HTERT RPE-1 (cell line): ENCODE results near the gene GALNT9.

Experiments
- in situ Hi-C: fragments of 300-500 bp; cut with MboI; formaldehyde crosslinking; loops from 4 replicates; pipeline ENCODE4 v1.14.3; 2020; ENCODE audit warnings: low sequenced_read_pairs

Gene GALNT9

DNA sequence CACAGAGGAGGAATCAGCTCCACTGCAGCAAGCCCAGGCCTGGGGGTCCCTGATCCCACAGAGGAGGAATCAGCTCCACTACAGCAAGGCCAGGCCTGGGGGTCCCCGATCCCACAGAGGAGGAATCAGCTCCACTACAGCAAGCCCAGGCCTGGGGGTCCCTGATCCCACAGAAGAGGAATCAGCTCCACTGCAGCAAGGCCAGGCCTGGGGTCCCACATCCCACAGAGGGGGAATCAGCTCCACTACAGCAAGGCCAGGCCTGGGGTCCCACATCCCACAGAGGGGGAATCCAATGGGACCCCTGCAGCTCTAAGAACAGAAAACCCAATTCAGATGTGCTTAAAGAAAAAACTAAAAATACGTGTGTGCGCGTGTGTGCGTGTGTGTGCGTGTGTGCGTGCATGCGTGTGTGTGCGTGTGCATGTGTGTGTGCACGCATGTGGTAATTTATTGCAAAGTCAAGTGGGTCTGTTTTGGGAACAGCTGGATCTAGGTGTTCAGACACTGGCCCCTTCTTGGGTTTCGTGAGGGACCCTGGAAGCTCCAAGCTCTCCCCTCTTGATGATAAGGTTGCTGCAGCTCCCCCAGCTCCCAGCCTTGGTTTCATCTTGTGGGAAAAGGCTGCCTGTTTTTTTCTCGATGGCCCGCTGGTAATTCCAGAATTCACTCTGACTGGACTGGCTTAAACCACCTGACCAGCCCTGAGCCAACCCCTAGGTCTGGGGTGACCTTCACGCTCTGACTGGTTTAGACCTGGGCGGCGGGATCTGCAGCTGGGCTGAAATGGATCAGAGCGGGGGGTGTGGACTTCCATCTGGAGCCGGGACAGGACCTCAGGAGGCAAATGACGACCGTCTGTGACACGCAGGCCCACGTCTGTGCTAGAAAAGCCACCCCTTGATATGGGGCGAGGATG is 47.1 kb downstream of the GALNT9 start:
- in situ Hi-C loops = no loop called here

- in situ Hi-C loops = no loop called here
Observed at GRCh38 chr12:132281038-132281437, 48.4 kb downstream of the GALNT9 start.

- in situ Hi-C loops = no loop called here
Observed at GRCh38 chr12:132280406-132280805, 49.0 kb downstream of the GALNT9 start.

- in situ Hi-C loops = no loop called here
Observed at GRCh38 chr12:132279930-132280329, 49.5 kb downstream of the GALNT9 start.

- in situ Hi-C loops = no loop called here
Observed at GRCh38 chr12:132279184-132279889, 50.1 kb downstream of the GALNT9 start.

DNA sequence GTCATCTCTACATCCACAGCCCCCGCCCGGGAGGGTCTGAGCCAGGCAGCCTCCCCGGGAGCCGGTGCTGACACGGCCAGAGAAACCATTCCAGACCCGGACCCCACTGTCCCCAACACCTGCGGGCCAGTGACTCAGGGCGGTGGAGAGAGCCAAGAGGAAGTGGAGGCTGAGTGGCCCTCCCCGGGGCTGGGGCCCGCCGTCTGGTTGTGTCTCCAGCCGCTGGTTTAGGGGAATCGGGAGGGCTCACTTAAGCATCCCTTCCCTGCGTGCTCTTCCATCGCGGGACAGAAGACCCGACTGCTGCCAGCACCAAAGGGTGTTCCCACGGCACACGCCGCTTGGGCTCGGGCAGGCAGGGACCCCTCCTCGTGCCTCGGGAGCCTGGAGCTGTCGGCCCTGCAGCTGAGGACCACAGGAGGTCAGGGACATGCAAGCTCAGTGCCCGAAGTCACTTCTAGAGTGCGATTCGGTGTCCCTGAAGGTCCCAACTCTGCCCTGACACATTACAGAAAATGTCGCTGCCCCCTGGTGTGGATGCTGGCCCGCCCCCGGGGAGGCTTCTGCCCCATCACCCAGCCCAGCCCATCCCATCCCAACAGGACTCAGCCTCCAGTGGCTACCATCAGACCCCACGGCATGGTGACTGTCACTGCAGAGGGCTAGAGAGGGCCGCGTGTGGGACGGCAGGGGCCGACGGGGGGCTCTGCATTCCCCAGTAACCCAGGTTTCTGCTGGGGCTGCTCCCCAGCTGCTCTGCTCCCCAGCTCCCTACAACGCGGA is 50.8 kb downstream of the GALNT9 start:
- in situ Hi-C loops = no loop called here

DNA sequence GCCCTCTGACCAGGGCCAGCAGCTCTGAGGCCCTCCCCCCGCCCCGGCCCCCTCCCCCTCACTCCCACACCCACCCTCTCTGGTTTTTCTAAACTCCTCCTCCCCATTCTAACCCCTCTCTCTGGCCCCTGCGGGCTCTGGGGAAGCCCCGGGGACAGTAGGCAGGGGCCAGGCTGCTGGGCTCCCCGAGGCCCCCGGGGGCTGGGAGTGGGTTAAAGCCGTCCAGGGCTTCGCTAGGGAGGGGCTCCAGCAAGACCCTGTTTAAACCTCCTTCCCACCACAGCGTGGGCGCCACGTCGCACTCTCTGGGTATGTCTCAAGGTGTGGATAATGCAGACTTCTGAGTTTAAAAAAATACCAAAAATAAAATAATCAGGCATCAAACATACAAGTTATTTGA is 51.4 kb downstream of the GALNT9 start:
- in situ Hi-C loops = no loop called here

DNA sequence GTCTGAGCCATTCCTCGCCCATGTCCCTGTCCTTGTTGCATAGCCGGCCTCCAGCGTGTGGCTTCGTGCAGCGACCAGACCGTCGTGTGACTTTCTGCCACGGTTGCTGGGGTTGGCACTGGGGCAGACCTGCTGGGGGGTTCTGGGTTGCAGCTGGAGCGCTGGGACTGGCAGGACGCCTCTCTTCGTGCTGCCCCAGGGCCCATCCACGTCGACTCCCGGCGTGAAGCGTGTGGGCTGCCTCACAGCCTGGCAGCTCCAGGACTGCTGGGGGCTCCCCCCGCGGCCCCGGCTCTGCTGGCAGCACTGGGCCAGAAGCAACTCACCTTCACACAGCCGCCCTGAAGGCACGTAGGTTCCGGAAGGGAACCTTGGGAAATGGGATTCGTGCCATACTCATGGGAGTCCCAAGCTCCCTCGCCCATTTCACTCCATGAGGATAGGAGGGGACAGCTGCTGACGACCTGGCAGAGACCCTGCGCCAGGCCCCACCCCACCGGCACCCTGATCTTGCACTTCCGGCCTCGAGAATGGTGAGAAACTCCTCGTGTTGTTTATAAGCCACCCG is 51.9 kb downstream of the GALNT9 start:
- in situ Hi-C loops = no loop called here

DNA sequence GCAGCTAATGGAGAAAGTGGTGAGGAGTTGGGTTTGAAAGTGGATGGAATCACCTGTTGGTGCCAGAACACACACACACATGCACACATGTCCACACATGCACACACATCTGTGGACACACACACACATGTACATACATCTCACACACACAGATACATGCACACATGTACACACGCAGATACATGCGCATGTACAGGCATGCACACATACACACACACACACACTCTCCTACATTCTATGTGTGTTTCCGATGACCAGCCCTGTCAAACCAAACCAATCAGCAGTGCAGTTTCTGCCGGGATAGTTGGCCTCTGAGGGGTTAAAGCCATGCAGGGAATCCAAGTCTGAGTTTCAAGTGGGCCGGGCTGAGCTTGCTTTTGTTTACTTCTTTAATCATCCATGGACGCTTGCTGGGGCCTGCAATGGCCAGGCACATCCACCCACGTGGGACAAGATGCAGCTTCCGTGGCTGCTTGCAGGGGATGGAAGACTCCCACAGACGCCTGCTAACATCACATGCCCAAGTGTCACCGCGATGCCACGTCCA is 52.5 kb downstream of the GALNT9 start:
- in situ Hi-C loops = no loop called here

GRCh38 chr12:132276066-132276826 is 53.1 kb downstream of the GALNT9 start:
- in situ Hi-C loops = no loop called here

- in situ Hi-C loops = no loop called here
Observed at GRCh38 chr12:132275631-132276030, 53.8 kb downstream of the GALNT9 start.

DNA sequence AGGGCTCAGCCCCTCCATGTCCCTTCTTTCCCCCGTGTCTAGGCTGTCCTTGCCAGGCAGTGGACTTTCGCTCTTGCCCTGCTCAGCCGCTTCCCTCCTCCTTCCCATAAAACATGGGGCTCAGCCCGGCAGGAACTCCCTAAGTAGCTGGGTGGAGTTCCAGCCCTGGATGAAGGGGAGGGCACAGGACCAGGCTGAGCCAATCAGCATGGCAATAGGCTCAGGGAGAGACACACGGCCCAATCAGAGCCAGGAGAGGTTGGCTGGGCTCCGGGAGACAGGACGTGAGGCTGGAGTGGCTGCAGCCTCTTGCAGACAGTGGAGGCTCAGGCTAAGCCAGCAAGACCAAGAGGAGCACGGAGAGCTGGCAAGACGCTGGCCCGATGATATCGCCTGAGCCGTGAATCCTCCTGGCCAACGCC is 54.3 kb downstream of the GALNT9 start:
- in situ Hi-C loops = no loop called here

GRCh38 chr12:132273992-132274334 is 55.4 kb downstream of the GALNT9 start:
- in situ Hi-C loops = no loop called here

DNA sequence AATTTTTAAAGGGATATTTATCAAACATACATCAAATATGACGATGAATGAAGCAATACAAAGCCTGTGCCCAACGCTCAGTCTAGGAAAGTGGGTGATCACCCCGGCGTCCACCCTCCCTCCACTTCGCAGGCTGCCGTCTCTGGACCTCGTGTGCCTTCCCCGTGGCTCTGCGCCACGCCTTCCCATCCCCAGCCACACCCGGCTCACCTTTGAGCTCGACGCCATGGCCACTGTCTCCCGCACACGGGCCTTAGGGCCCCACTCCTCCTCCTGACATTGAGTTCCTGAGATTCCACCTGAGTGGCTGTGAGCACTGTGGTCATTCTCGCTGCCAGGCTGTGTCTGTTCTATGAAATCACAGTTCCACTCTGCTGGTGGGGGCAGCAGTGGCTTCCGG is 56.7 kb downstream of the GALNT9 start:
- in situ Hi-C loops = no loop called here

GRCh38 chr12:132271755-132272092 is 57.7 kb downstream of the GALNT9 start:
- in situ Hi-C loops = no loop called here

GRCh38 chr12:132270969-132271754 is 58.2 kb downstream of the GALNT9 start:
- in situ Hi-C loops = no loop called here

DNA sequence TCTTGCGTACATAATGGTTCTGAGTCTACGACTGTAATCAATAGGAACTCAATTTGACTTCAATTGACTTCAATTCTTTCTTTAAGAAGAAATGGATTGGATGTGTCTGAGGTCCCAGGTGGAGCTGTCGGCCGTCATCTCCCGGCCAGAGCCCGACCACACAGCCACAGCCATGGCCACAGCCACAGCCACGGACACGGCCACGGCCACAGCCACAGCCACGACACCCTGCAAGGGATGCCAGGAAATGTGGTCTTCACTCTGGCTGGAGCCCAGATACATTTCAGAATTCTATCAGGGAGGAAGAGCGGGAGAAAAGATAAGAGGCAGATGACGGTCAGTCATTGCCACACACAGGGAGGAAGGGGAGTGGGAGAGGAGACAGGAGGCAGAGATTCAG is 58.9 kb downstream of the GALNT9 start:
- in situ Hi-C loops = no loop called here

GRCh38 chr12:132269271-132269968 is 60.0 kb downstream of the GALNT9 start:
- in situ Hi-C loops = no loop called here

DNA sequence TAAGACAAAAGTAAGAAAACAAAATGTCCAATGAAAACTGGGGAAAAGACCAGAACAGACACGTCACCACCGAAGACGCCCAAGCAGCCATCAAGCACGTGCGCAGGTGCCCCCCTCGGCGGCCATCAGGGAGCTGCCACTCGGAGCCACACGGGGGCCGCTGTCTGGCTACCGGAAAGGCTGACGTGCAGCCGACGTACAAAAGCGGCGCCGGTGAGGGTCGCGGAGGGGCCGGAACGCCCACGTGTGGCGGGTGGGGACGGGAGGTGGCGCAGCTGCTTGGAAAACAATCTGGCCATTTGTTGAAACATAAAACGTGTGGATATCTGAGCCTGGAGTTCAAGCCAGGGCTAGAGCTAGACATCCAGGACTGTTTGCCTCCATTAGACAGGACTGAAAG is 60.7 kb downstream of the GALNT9 start:
- in situ Hi-C loops = no loop called here
